T-helper 2 cell treated with Interferon-gamma antibody and Interleukin-4, amounts not matched to agents 5 μg/mL and 100 μg/mL, for 36 hours (primary cell): Measurements from ENCODE around the gene OGFOD3.

Experiments used
- DNase-seq: peaks from one replicate; pipeline ENCODE4 v3.0.0; 2021; ENCODE audit warnings: low spot score
- H3K27ac Mint-ChIP-seq: one replicate; pipeline ENCODE4 v1.8.0; 2021; ENCODE audit warnings: mild to moderate bottlenecking, mixed read lengths
- H3K27me3 Mint-ChIP-seq: one replicate; pipeline ENCODE4 v1.8.0; 2021; ENCODE audit warnings: low read depth, mixed read lengths
- H3K36me3 Mint-ChIP-seq: one replicate; pipeline ENCODE4 v1.8.0; 2021; ENCODE audit warnings: low read depth, mixed read lengths
- H3K4me1 Mint-ChIP-seq: one replicate; pipeline ENCODE4 v1.8.0; 2021; ENCODE audit warnings: low read depth, mixed read lengths
- H3K4me3 Mint-ChIP-seq: one replicate; pipeline ENCODE4 v1.8.0; 2022; ENCODE audit warnings: mild to moderate bottlenecking, moderate library complexity, mixed read lengths
- H3K9me3 Mint-ChIP-seq: one replicate; pipeline ENCODE4 v1.8.0; 2021; ENCODE audit warnings: mixed read lengths

The OGFOD3 gene

GRCh38 chr17:82399041-82399441 is 19.3 kb downstream of the OGFOD3 start:
- Mint-ChIP-seq H3K27ac (no peak overlapping the region), H3K27me3 (no peaks in the 10 kb centered on the region), H3K36me3 (peaks cover 17% of the 10 kb centered on the region), H3K4me3 (no peak overlapping the region), H3K4me1 (peaks cover 10% of the 10 kb centered on the region), H3K9me3 (no peaks in the 10 kb centered on the region)
- no peak for DNase-seq

- no peak for DNase-seq
- Mint-ChIP-seq H3K9me3 (no peaks in the 10 kb centered on the region), H3K27me3 (no peaks in the 10 kb centered on the region), H3K27ac (no peak overlapping the region), H3K4me1 (peaks cover 10% of the 10 kb centered on the region), H3K36me3 (peaks cover 9% of the 10 kb centered on the region), H3K4me3 (no peak overlapping the region)
These were observed 20.7 kb downstream of the OGFOD3 start for GRCh38 chr17:82397449-82398335.

- Mint-ChIP-seq H3K27me3 (no peaks in the 10 kb centered on the region), H3K36me3 (peaks cover 8% of the 10 kb centered on the region), H3K4me3 (no peak overlapping the region), H3K4me1 (peaks cover 10% of the 10 kb centered on the region), H3K9me3 (no peaks in the 10 kb centered on the region), H3K27ac (no peak overlapping the region)
- no peak for DNase-seq
These were observed 21.6 kb downstream of the OGFOD3 start for GRCh38 chr17:82396601-82397435.

- no peak overlapping the region for H3K4me3 Mint-ChIP-seq
- no peaks in the 10 kb centered on the region for H3K4me1 Mint-ChIP-seq
- H3K9me3 Mint-ChIP-seq = no peaks in the 10 kb centered on the region
- H3K27ac Mint-ChIP-seq = no peak overlapping the region
- H3K27me3 Mint-ChIP-seq = no peaks in the 10 kb centered on the region
- H3K36me3 Mint-ChIP-seq = no peaks in the 10 kb centered on the region
- DNase-seq = no peak
These were observed 24.1 kb downstream of the OGFOD3 start for GRCh38 chr17:82394278-82394677.

- no peak for DNase-seq
- H3K4me3 Mint-ChIP-seq = no peak overlapping the region
- H3K27me3 Mint-ChIP-seq = no peaks in the 10 kb centered on the region
- H3K9me3 Mint-ChIP-seq = no peaks in the 10 kb centered on the region
- no peaks in the 10 kb centered on the region for H3K4me1 Mint-ChIP-seq
- H3K27ac Mint-ChIP-seq = no peak overlapping the region
- H3K36me3 Mint-ChIP-seq = no peaks in the 10 kb centered on the region
These were observed 25.4 kb downstream of the OGFOD3 start for GRCh38 chr17:82392941-82393340.

GRCh38 chr17:82392209-82392920 is 26.0 kb downstream of the OGFOD3 start:
- peaks cover 4% of the 10 kb centered on the region for H3K27me3 Mint-ChIP-seq
- no peaks in the 10 kb centered on the region for H3K36me3 Mint-ChIP-seq
- no peak overlapping the region for H3K4me3 Mint-ChIP-seq
- DNase-seq = no peak
- no peak overlapping the region for H3K27ac Mint-ChIP-seq
- H3K4me1 Mint-ChIP-seq = peaks cover 3% of the 10 kb centered on the region
- H3K9me3 Mint-ChIP-seq = no peaks in the 10 kb centered on the region

- Mint-ChIP-seq H3K9me3 (no peaks in the 10 kb centered on the region), H3K4me3 (no peak overlapping the region), H3K27ac (no peak overlapping the region), H3K36me3 (no peaks in the 10 kb centered on the region), H3K27me3 (peaks cover 5% of the 10 kb centered on the region), H3K4me1 (peaks cover 3% of the 10 kb centered on the region)
- no peak for DNase-seq
These were observed 26.8 kb downstream of the OGFOD3 start for GRCh38 chr17:82391496-82392066.

- H3K4me3 Mint-ChIP-seq = no peak overlapping the region
- H3K9me3 Mint-ChIP-seq = no peaks in the 10 kb centered on the region
- H3K27me3 Mint-ChIP-seq = peaks cover 5% of the 10 kb centered on the region
- no peak overlapping the region for H3K27ac Mint-ChIP-seq
- no peak for DNase-seq
- H3K4me1 Mint-ChIP-seq = peaks cover 3% of the 10 kb centered on the region
- no peaks in the 10 kb centered on the region for H3K36me3 Mint-ChIP-seq
These were observed 27.4 kb downstream of the OGFOD3 start for GRCh38 chr17:82390860-82391435.

- H3K27ac Mint-ChIP-seq = no peak overlapping the region
- peaks cover 3% of the 10 kb centered on the region for H3K4me1 Mint-ChIP-seq
- peaks cover 5% of the 10 kb centered on the region for H3K27me3 Mint-ChIP-seq
- H3K4me3 Mint-ChIP-seq = no peak overlapping the region
- no peaks in the 10 kb centered on the region for H3K9me3 Mint-ChIP-seq
- no peak for DNase-seq
- no peaks in the 10 kb centered on the region for H3K36me3 Mint-ChIP-seq
These were observed 28.1 kb downstream of the OGFOD3 start for GRCh38 chr17:82390015-82390859.

- no peaks in the 10 kb centered on the region for H3K36me3 Mint-ChIP-seq
- peaks cover 5% of the 10 kb centered on the region for H3K27me3 Mint-ChIP-seq
- DNase-seq = no peak
- H3K27ac Mint-ChIP-seq = no peak overlapping the region
- H3K4me3 Mint-ChIP-seq = no peak overlapping the region
- H3K9me3 Mint-ChIP-seq = no peaks in the 10 kb centered on the region
- H3K4me1 Mint-ChIP-seq = peaks cover 3% of the 10 kb centered on the region
These were observed 29.0 kb downstream of the OGFOD3 start for GRCh38 chr17:82389379-82389778.

- no peak overlapping the region for H3K27ac Mint-ChIP-seq
- no peak overlapping the region for H3K4me3 Mint-ChIP-seq
- H3K27me3 Mint-ChIP-seq = peaks cover 5% of the 10 kb centered on the region
- no peaks in the 10 kb centered on the region for H3K36me3 Mint-ChIP-seq
- no peak for DNase-seq
- H3K4me1 Mint-ChIP-seq = peaks cover 3% of the 10 kb centered on the region
- no peaks in the 10 kb centered on the region for H3K9me3 Mint-ChIP-seq
These were observed 29.5 kb downstream of the OGFOD3 start for GRCh38 chr17:82388922-82389283.

GRCh38 chr17:82388223-82388921 is 30.0 kb downstream of the OGFOD3 start:
- Mint-ChIP-seq H3K27ac (no peak overlapping the region), H3K4me1 (peaks cover 3% of the 10 kb centered on the region)

More at GRCh38 chr17:82388223-82388921, 30.0 kb downstream of the OGFOD3 start:
- Mint-ChIP-seq H3K9me3 (no peaks in the 10 kb centered on the region), H3K27me3 (peaks cover 5% of the 10 kb centered on the region), H3K36me3 (no peaks in the 10 kb centered on the region), H3K4me3 (no peak overlapping the region)
- DNase-seq = no peak
